T-cell (primary cell): Measurements from ENCODE around the gene THPO. TPM values are rescaled to one million over a fixed set of nuclear protein-coding genes. Genes with fewer than 3 reads are reported as not detected.
A peak's percentile ranks its signal among the peaks of the same experiment; 100 is the strongest.

Source experiments
- ATAC-seq, 4 experiments: fragments of 200-7000 bp in 3 of 4; fragments of 150-1000 bp in 1 of 4; cut with Tn5 transposase; replicated peaks in 1 of 4; 1 replicate in 3 of 4; 2 replicates in 1 of 4; pipeline ENCODE4 v1.10.0; 2021; ENCODE audit warnings: moderate library complexity in 3 of 4, mild to moderate bottlenecking in 2 of 4, moderate number of reproducible peaks in 1 of 4
- CTCF ChIA-PET, 2 donors: fragments of 300-600 bp; sonication (Branson Sonifier 250); formaldehyde crosslinking; loops; one replicate each; lab custom pipeline; 2022; ENCODE audit warnings: antibody characterized with exemption in 2 of 2; lab: Charles Lee
- POLR2A ChIA-PET, 2 donors: fragments of 300-600 bp; sonication (Branson Sonifier 250); formaldehyde crosslinking; loops; one replicate each; lab custom pipeline; 2022; ENCODE audit warnings: antibody characterized with exemption in 2 of 2; lab: Charles Lee
- DNase-seq, 35 experiments: peaks; one replicate each; pipeline versions ENCODE4 v3.0.0 to v3.0.0-alpha.2; 2013 to 2023
- H3K27ac ChIP-seq: one replicate; pipeline ENCODE4 v1.5.1; 2013; ENCODE audit warnings: low read length
- H3K27me3 ChIP-seq, 2 experiments: replicated peaks in 1 of 2; 1 replicate in 1 of 2; 2 replicates in 1 of 2; pipeline versions ENCODE4 v1.6.1 to v1.7.0; 2013; ENCODE audit warnings: low read length in 1 of 2, mixed read lengths in 1 of 2; ENCODE audit not compliant: control insufficient read depth in 2 of 2, insufficient read depth in 2 of 2; ENCODE audit errors: extremely low read depth in 1 of 2
- H3K36me3 ChIP-seq, 2 donors: 1 replicate in 1 of 2; 2 replicates in 1 of 2; pipeline versions ENCODE4 v1.6.1 to v1.7.0; 2013; ENCODE audit warnings: low read length in 1 of 2; ENCODE audit not compliant: control insufficient read depth in 2 of 2, insufficient read depth in 1 of 2; ENCODE audit errors: extremely low read depth in 1 of 2
- H3K4me1 ChIP-seq, 2 experiments: 1 replicate in 1 of 2; 2 replicates in 1 of 2; pipeline versions ENCODE4 v1.6.1 to v1.7.0; 2013; ENCODE audit warnings: low read length in 2 of 2, mixed read lengths in 1 of 2; ENCODE audit not compliant: insufficient read depth in 2 of 2, control insufficient read depth in 1 of 2; ENCODE audit errors: extremely low read depth in 1 of 2
- H3K4me3 ChIP-seq, 2 donors: 1 replicate in 1 of 2; 2 replicates in 1 of 2; pipeline versions ENCODE4 v1.5.1 to v1.7.0; 2013; ENCODE audit warnings: mild to moderate bottlenecking in 2 of 2, low read length in 1 of 2, moderate library complexity in 1 of 2; ENCODE audit not compliant: control insufficient read depth in 1 of 2; ENCODE audit errors: extremely low read depth in 1 of 2
- H3K9me3 ChIP-seq: 2 replicates; pipeline ENCODE4 v1.7.0; 2013
- H3K27ac Mint-ChIP-seq, 2 donors: one replicate each; pipeline ENCODE4 v1.8.0; 2020 to 2021; ENCODE audit warnings: mild to moderate bottlenecking in 2 of 2, mixed read lengths in 2 of 2
- H3K27me3 Mint-ChIP-seq, 2 donors: one replicate each; pipeline ENCODE4 v1.8.0; 2021 to 2022; ENCODE audit warnings: mixed read lengths in 2 of 2
- H3K36me3 Mint-ChIP-seq: one replicate; pipeline ENCODE4 v1.8.0; 2021; ENCODE audit warnings: mixed read lengths
- H3K4me1 Mint-ChIP-seq, 3 donors: one replicate each; pipeline ENCODE4 v1.8.0; 2020 to 2022; ENCODE audit warnings: mixed read lengths in 3 of 3, mild to moderate bottlenecking in 1 of 3
- H3K4me3 Mint-ChIP-seq, 3 donors: one replicate each; pipeline ENCODE4 v1.8.0; 2020 to 2022; ENCODE audit warnings: mild to moderate bottlenecking in 3 of 3, mixed read lengths in 3 of 3, moderate library complexity in 3 of 3
- H3K9me3 Mint-ChIP-seq, 3 donors: one replicate each; pipeline ENCODE4 v1.8.0; 2020 to 2022; ENCODE audit warnings: mixed read lengths in 3 of 3
- WGBS: methylation state at CpG from one replicate; pipeline ENCODE4 v1.1.5; 2013; ENCODE audit warnings: missing lambda C conversion rate; ENCODE audit not compliant: insufficient coverage; 5-methylcytosine and 5-hydroxymethylcytosine counted together
- total RNA-seq, 35 experiments: library from RNA in 6 of 35; stranded (reverse) in 6 of 35; fragments of 120-200 nt in 1 of 35; gene quantifications; one replicate each; pipeline versions ENCODE4 v1.2.1 to v1.2.4 and lab custom pipeline; 2013 to 2026

Gene THPO
- total RNA-seq, 5 donors from 2014 or later (not counting 1 experiment from before 2014, with no cell fraction given): not detected

- ATAC-seq: no peak
- Histone ChIP-seq H3K9me3 (no peaks in the 10 kb centered on the region), H3K4me3 (no peak overlapping the region), H3K36me3 (no peaks in the 10 kb centered on the region), H3K4me1 (no peaks in the 10 kb centered on the region), H3K27ac (no peak overlapping the region), H3K27me3 (peaks cover 0 to 57% of the 10 kb centered on the region in 2 experiments)
- H3K4me3 Mint-ChIP-seq: no peak overlapping the region
- CTCF ChIA-PET: no interaction called here
- H3K27ac Mint-ChIP-seq: no peak overlapping the region
- H3K27me3 Mint-ChIP-seq: peaks cover 26 to 48% of the 10 kb centered on the region in 2 donors
- DNase-seq: no peak
- H3K36me3 Mint-ChIP-seq: no peaks in the 10 kb centered on the region
- 90% methylated on average over 12 of the region's 12 CpGs for WGBS
- POLR2A ChIA-PET: no interaction called here
- H3K4me1 Mint-ChIP-seq: no peaks in the 10 kb centered on the region
- H3K9me3 Mint-ChIP-seq: no peaks in the 10 kb centered on the region
These were observed 9.2 kb upstream of the THPO start for GRCh38 chr3:184387174-184387714.

GRCh38 chr3:184386047-184386806 is 8.2 kb upstream of the THPO start:
- CTCF ChIA-PET: interaction anchor here (0.6 to 1.3 kb wide), 4 partner anchors 9 to 157 kb away, joined by 3 to 4 read pairs (median 4); no protein-coding TSS in a partner anchor
- Histone ChIP-seq H3K36me3 (no peaks in the 10 kb centered on the region), H3K4me3 (no peak overlapping the region), H3K27ac (no peak overlapping the region), H3K27me3 (peaks cover 2 to 62% of the 10 kb centered on the region in 2 experiments), H3K9me3 (no peaks in the 10 kb centered on the region), H3K4me1 (peaks cover 0 to 6% of the 10 kb centered on the region in 2 experiments)
- Mint-ChIP-seq H3K4me1 (peaks cover 1 to 6% (median 1%) of the 10 kb centered on the region in 3 donors), H3K27me3 (peaks cover 27 to 56% of the 10 kb centered on the region in 2 donors), H3K27ac (no peak overlapping the region), H3K36me3 (no peaks in the 10 kb centered on the region), H3K9me3 (no peaks in the 10 kb centered on the region), H3K4me3 (no peak overlapping the region)
- 61% methylated on average over 35 of the region's 37 CpGs for WGBS
- ATAC-seq (no peak), DNase-seq (no peak)
- POLR2A ChIA-PET: interaction anchor here in 1 of 2 donors (0.6 kb wide), 1 partner anchor 1016 kb away, joined by 5 read pairs; no protein-coding TSS in a partner anchor

- Mint-ChIP-seq H3K4me1 (peaks cover 6 to 11% (median 6%) of the 10 kb centered on the region in 3 donors), H3K36me3 (no peaks in the 10 kb centered on the region), H3K27me3 (peaks cover 26 to 57% of the 10 kb centered on the region in 2 donors), H3K27ac (no peak overlapping the region), H3K4me3 (peak overlapping the region in 1 of 3 donors; percentile 24), H3K9me3 (no peaks in the 10 kb centered on the region)
- ChIA-PET CTCF (interaction anchor here (0.6 to 1.3 kb wide), 4 partner anchors 14 to 1413 kb away, joined by 3 to 5 read pairs (median 4); no protein-coding TSS in a partner anchor), POLR2A (no interaction called here)
- H3K4me1 ChIP-seq: peaks cover 2 to 14% of the 10 kb centered on the region in 2 experiments
- no peaks in the 10 kb centered on the region for H3K36me3 ChIP-seq
- H3K9me3 ChIP-seq: no peaks in the 10 kb centered on the region
- H3K27ac ChIP-seq: no peak overlapping the region
- DNase-seq (no peak), ATAC-seq (no peak)
- WGBS: 87% methylated on average over 7 of the region's 8 CpGs
- H3K27me3 ChIP-seq: peaks cover 2 to 64% of the 10 kb centered on the region in 2 experiments
- H3K4me3 ChIP-seq: no peak overlapping the region
These were observed 6.9 kb upstream of the THPO start for GRCh38 chr3:184384856-184385422.

- POLR2A ChIA-PET: no interaction called here
- no peak overlapping the region for H3K4me3 ChIP-seq
- H3K36me3 Mint-ChIP-seq: no peaks in the 10 kb centered on the region
- CTCF ChIA-PET: no interaction called here
- H3K4me3 Mint-ChIP-seq: no peak overlapping the region
- peaks cover 2 to 14% of the 10 kb centered on the region in 2 experiments for H3K4me1 ChIP-seq
- H3K4me1 Mint-ChIP-seq: peaks cover 6 to 11% (median 6%) of the 10 kb centered on the region in 3 donors
- peaks cover 2 to 64% of the 10 kb centered on the region in 2 experiments for H3K27me3 ChIP-seq
- H3K27ac Mint-ChIP-seq: no peak overlapping the region
- no peak overlapping the region for H3K27ac ChIP-seq
- DNase-seq: no peak
- H3K9me3 ChIP-seq: no peaks in the 10 kb centered on the region
- H3K36me3 ChIP-seq: no peaks in the 10 kb centered on the region
- H3K27me3 Mint-ChIP-seq: peaks cover 27 to 56% of the 10 kb centered on the region in 2 donors
- 75% methylated on average over 5 of the region's 9 CpGs for WGBS
- ATAC-seq: no peak
- H3K9me3 Mint-ChIP-seq: no peaks in the 10 kb centered on the region
These were observed 6.3 kb upstream of the THPO start for GRCh38 chr3:184384342-184384741.

GRCh38 chr3:184383033-184383740 is 5.2 kb upstream of the THPO start:
- Mint-ChIP-seq H3K4me3 (peak overlapping the region in 1 of 3 donors; percentile 68), H3K4me1 (peaks cover 6 to 18% (median 12%) of the 10 kb centered on the region in 3 donors), H3K36me3 (no peaks in the 10 kb centered on the region), H3K9me3 (no peaks in the 10 kb centered on the region), H3K27me3 (peaks cover 38 to 62% of the 10 kb centered on the region in 2 donors), H3K27ac (no peak overlapping the region)
- no peak overlapping the region for H3K4me3 ChIP-seq
- no peaks in the 10 kb centered on the region for H3K36me3 ChIP-seq
- no peaks in the 10 kb centered on the region for H3K9me3 ChIP-seq
- H3K27me3 ChIP-seq: peaks cover 4 to 76% of the 10 kb centered on the region in 2 experiments
- ChIA-PET CTCF (no interaction called here), POLR2A (no interaction called here)
- 91% methylated on average over 10 of the region's 15 CpGs for WGBS
- no peak overlapping the region for H3K27ac ChIP-seq
- H3K4me1 ChIP-seq: peaks cover 2 to 14% of the 10 kb centered on the region in 2 experiments
- DNase-seq (no peak), ATAC-seq (no peak)
